HUDEP-2 (cell line): ENCODE results near the gene FUBP3.
"Not testable (repeated sequence)": the region's sequence is repeated elsewhere in the genome, so short reads cannot be mapped to it uniquely, and the experiment has no call there.

Source experiments
- DNase-seq, 76 experiments: peaks; one replicate each; lab custom pipeline; 2025; ENCODE audit not compliant: unreplicated experiment in 76 of 76; lab: John Stamatoyannopoulos, UW

FUBP3 gene

DNA sequence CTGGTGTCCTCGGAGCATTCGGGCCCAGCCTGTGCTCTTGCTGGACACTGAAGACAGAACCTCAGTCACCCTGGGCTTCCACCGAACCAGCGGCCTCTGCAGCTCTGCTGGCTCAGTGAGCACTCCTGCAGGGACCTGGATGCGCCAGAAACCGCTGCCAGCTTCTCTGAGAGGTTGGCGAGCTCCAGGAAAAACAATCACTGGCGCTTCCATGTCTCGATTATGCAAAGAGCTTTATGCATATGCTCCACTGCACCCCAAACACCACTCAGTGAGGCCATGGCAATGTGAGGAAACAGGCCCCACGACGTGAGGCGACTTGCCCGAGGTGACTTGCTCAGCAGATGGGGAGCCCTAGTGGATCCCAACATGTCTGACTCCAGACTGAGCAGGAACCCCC lies 96.0 kb downstream of the FUBP3 start:
- DNase-seq: no peak

DNA sequence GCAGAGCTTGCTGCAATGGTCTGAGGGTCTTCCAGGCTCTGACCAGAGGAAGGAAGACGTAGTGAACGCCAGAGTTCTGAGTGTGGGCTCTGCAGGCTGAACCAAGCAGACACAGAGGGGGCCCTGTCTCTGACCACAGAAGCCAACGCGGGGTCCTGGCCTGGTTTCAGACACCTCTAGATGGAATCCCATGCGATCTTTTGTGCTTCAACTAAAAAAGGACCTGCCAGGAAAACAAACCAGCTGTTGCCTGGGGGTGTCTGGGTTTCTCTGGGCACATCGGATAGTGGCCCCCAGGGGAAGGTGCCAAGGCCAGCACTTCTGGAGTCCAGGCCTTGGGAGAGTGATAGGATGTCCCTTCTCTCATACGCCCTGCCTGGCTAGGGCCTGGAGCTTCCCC lies 97.9 kb downstream of the FUBP3 start:
- no peak for DNase-seq

DNA sequence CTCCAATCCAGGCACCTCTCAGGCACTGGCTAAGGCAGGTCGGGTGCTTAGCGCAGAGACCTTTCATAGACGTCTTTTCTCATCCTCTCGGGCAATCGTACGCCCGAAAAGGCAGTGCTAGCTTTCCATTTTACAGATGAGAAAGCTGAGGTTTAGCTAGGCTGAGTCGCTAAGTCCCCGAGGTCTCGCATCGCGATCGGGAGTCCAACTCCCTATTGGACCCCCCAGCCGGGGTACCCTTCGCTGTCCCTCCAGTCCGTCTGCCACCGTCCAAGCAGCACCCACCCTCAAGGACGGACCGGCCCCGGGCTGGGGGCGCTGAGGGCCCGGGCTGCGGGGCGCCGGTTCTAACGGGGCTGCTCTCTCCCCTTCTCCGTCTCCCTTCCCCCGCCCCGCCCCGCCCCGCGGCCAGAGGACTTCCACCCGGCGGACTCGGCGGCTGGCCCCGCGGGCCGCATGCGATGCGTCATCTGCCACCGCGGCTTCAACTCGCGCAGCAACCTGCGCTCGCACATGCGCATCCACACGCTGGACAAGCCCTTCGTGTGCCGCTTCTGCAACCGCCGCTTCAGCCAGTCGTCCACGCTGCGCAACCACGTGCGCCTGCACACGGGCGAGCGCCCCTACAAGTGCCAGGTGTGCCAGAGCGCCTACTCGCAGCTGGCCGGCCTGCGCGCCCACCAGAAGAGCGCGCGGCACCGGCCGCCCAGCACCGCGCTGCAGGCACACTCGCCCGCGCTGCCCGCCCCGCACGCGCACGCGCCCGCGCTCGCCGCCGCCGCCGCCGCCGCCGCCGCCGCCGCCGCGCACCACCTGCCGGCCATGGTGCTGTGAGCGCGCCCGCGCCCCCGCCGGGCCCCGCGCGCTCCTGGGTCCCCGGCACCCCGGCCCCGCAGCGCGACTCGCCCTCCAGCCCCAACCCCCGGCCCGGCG lies 101.7 kb downstream of the FUBP3 start:
- DNase-seq: peak in 70 of 76 experiments; percentile 19 to 84 (median 66)

DNA sequence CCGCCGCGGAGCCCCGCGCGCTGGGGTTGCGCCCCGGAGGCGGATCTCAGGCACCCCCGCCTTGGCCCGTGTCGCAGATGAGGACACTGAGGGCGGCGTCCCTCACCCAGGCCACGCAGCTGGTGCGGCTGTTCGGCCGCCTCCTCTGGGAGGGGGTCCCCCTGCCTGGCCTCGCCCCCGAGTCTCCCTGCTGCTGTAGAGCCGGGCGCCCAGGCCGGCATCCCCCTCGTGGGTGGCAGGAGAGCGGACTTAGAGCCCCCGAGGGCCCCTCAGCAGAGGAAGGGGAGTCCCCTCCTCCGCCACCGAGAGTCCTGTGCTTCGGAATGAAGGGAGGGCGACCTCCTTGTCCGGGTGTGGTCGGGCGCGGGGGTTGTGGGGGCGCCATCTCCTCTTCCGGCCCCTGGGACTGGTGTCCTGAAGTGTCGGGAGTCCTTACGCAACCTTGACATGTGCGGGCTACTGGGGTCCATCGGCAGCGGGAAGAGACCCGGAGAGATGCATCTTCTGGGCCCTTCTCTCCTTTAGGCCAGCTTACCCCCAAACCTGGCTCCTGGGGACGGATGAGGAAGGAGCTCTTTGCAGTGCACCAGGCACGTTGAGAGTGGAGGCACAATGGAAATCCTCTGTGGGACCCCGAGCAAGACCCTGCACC lies 102.5 kb downstream of the FUBP3 start:
- peak in 14 of 76 experiments; percentile 4 to 66 (median 38) for DNase-seq

DNA sequence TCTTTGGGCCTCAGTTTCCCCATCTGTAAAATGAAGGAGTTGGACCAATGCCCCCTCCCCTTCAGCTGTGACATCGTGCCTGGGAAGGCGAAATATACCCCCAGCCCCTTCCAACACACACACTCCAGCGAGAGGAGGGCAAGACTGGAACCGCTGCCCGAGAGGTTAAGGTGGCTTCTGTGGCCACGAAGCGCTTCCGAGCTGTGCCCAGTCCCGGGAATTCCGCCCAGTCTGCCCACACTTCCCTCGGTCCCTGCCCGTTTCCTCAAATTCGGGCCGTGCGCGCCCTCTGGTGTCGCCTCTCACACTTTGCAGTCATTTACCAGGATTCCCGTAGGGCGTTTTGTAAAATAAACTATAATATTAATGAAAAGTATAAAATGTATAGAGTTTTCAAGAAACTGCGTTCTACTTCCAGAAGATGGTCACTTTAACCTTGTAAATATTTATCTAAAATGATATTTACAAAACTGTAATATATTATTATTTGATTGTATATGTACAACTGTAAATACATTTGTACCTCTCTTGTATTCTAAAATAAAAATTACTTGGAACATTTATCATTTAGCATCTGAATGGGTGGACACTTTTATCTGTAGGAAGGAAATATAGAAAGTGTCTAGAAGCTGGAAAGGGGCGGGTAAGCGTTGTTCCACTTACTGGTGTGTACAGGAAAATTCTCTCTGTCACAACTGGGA lies 103.2 kb downstream of the FUBP3 start:
- DNase-seq: peak in 63 of 76 experiments; percentile 3 to 69 (median 42)

DNA sequence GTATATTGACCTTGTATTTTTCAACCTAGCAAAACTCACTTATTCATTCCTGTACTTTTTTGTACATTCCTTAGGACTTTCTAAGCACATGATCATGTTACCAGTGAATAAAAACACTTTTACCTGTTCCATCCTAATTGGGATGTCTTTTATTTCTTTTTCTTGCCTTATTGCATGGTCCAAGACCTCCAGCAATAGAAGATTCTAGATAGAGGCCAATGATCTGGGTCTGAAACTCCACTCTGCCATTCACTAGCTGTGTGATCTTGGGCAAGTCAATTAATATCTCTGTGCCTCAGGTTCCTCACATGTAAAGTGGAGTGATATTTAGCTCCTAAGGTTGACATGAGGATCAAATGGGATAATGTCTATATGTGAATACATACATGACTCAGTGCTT lies 105.7 kb downstream of the FUBP3 start:
- no peak for DNase-seq

DNA sequence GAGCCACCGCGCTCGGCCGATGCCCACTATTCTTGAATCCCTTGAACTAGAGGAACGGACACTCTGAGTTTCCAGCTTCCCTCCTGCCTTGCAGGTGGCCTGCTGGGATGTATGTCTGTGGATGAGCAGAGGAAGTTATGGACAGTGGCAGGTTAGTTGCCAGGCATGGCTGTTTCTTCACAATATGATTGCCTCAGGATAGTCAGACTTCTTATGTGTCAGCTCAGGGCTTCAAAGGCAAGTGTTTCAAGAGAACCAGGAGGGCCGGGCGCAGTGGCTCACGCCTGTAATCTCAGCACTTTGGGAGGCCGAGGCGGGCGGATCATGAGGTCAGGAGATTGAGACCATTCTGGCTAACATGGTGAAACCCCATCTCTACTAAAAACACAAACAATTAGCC lies 106.6 kb downstream of the FUBP3 start:
- not testable (repeated sequence) for DNase-seq

DNA sequence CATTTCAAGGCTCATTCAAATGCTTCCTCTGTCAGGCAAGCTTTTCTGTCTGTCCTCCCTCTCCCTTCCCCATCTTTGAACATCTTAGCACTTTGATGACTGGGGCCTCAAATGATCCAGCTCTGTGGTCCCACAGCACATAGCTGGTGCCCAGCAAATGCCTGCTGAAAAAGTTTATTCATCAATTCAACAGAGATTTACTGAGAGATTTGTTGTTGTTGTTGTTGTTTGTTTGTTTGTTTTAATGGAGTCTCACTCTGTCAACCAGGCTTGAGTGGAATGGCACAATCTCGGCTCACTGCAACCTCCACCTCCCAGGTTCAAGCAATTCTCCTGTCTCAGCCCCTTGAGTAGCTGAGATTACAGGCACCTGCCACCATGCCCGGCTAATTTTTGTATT lies 108.2 kb downstream of the FUBP3 start:
- no peak for DNase-seq
